ENCODE data around the gene MAGEB16. TPM values are rescaled to one million over a fixed set of nuclear protein-coding genes. Genes with fewer than 3 reads are reported as not detected.

The MAGEB16 gene
- polyA plus RNA-seq (ENCODE audit: insufficient read length in 3 of 3): not detected
- long read RNA-seq, donor 1: 0 reads
- long read RNA-seq, donor 2: 0 reads
- long read RNA-seq, donor 3: 0 reads
- long read RNA-seq, donor 4: 0 reads
- long read RNA-seq, donor 5: 0 reads
- long read RNA-seq, donor 6: 0 reads
- long read RNA-seq, donor 7: 0 reads
- long read RNA-seq, donor 8: 0 reads
- long read RNA-seq, donor 9: 0 reads
- long read RNA-seq, donor 10: 0 reads
- long read RNA-seq, donor 11: 0 reads
- long read RNA-seq, donor 12: 0 reads
- long read RNA-seq, donor 13: 0 reads
- long read RNA-seq, donor 14: 0 reads
- long read RNA-seq, donor 15: 0 reads
- long read RNA-seq, donor 16: 0 reads

GRCh38 chrX:35798042-35798441 lies at the start of gene MAGEB16:
MAGEB16 (plus strand) TSS chrX:35798342; CDS start chrX:35802197, 3,855 bp downstream.
- no peak for DNase-seq

- DNase-seq: no peak
These were observed 24.1 kb upstream of the MAGEB16 start for GRCh38 chrX:35773958-35774564.

GRCh38 chrX:35785075-35785474 lies 13.1 kb upstream of the MAGEB16 start:
- DNase-seq: no peak

- no peak for DNase-seq
These were observed 11.9 kb upstream of the MAGEB16 start for GRCh38 chrX:35786271-35786670.

GRCh38 chrX:35787867-35788266 lies 10.3 kb upstream of the MAGEB16 start:
- no peak for DNase-seq

DNA sequence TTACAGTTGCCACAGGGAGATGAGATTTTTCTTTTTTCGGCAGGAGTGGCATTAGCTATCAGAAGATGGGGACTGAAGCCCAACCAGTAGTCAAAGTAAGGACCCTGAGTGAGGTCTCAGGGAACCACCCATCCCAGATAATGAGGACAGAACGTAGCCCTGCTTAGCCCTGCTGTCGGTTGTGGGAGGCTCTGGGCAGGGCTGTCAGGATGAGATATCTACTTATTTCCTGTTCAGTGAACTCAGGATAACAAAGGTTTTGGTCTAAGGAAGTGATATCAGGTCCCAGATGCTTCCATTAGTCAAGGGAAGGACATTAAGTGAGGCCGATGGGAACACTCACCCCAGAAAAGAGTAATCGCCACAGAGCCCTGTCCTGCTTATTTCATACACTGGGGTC lies 2.3 kb downstream of the MAGEB16 start:
- no peak for DNase-seq

GRCh38 chrX:35809781-35810180 lies 11.6 kb downstream of the MAGEB16 start:
- peak; percentile 15 for DNase-seq

- no peak for DNase-seq
These were observed 21.1 kb downstream of the MAGEB16 start for GRCh38 chrX:35819241-35819640.

DNA sequence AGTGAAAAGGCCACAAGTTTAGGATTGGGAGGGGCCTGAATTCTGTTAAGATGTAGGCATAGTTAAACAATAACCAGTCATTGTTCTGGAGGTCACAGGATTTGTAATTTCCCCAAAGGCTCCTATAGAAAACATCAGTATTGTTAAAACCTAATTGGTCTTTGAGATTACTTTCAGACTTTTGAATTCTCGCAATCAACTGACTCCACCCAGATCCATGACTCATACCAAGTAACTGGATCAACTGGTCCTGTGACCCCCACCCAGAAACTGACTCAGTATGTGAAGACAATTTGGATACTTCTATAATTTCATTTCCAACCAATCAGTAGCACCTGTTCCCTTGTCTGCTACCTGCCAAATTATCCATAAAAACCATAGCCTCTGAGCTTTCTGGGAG lies 28.4 kb downstream of the MAGEB16 start:
- no peak for DNase-seq

DNA sequence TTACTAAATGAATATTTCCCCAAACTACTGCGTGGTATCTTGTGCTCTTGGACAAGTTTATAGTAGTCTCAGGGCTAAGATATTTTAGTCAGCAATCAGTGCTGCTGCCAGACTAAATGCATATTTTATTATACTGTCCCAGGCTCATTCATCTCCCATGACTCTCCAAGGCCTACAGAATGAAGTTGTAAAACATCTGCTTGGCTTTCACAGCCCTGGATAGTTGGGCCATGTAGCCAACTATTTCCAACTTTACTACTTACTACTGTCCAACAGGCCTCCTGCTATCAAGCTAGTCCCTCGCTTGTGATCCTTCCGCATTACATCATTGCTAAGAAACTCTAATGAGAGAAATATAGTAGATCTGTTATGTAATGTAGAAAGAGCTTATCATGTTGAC lies 31.4 kb downstream of the MAGEB16 start:
- DNase-seq: peak; percentile 4

- no peak for DNase-seq
These were observed 43.7 kb downstream of the MAGEB16 start for GRCh38 chrX:35841872-35842271.

DNA sequence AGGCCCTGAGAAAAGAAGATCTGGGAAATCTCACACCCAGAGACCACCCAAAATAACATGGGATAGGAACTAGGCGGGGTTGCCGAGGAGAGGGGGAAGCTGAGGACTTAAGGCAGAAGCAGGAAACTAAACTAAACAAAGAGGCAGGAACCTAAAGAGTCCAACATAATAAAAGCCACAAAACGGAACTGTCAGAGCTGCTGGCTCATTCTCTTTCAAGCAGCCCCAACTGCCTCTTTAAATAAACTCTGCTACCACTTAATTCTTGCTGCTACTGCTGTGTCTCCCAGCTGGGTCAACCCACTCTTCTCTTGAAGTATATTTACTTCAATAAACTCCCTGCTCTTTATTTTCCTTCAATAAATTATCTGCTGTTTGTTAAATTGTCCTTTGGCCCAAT lies 44.5 kb downstream of the MAGEB16 start:
- DNase-seq: no peak

DNA sequence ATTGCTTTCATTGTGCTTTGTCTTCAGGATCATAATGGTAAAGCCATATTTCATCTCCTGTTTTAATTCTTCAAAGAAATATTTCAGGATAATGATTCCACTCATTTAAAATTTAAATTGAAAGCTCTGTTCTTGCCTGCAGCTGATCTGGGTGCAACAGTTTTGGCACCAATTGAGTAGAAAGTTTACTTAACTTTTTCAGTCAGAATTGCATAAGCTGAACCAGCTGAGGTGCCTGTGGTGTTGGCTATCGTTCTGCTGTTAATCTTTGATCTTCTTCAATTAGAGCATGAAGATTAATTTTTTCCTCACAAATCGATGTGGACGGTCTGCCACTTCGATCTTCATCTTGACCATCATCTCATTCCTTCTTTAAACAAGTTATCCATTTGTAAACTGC lies 49.6 kb downstream of the MAGEB16 start:
- DNase-seq: no peak

Other genes with a start within 250 kb of the MAGEB16 start
- gene CFAP47, start 121.4 kb downstream of the MAGEB16 start, polyA plus RNA-seq (ENCODE audit: insufficient read length in 3 of 3): 1 to 10 TPM in 1 of 3 donors, under 1 TPM in 2; 0.58 to 1.6 (median 0.68) TPM